ENCODE data around the gene LCOR.
"Not testable (repeated sequence)": the region's sequence is repeated elsewhere in the genome, so short reads cannot be mapped to it uniquely, and the experiment has no call there.

The LCOR gene

GRCh38 chr10:96840841-96841518 is 8.9 kb downstream of the LCOR start:
- peak; percentile 68 for DNase-seq

- DNase-seq = no peak
Observed at GRCh38 chr10:96842896-96843723, 11.0 kb downstream of the LCOR start.

GRCh38 chr10:96843823-96844222 is 11.7 kb downstream of the LCOR start:
- DNase-seq = no peak

GRCh38 chr10:96846395-96846794 is 14.3 kb downstream of the LCOR start:
- no peak for DNase-seq

GRCh38 chr10:96846926-96847325 is 14.8 kb downstream of the LCOR start:
- no peak for DNase-seq

GRCh38 chr10:96847356-96847755 is 15.3 kb downstream of the LCOR start:
- not testable (repeated sequence) for DNase-seq

- no peak for DNase-seq
Observed at GRCh38 chr10:96850113-96850512, 18.0 kb downstream of the LCOR start.

- no peak for DNase-seq
Observed at GRCh38 chr10:96850825-96851224, 18.7 kb downstream of the LCOR start.

- DNase-seq = no peak
Observed at GRCh38 chr10:96851281-96851680, 19.2 kb downstream of the LCOR start.

GRCh38 chr10:96856317-96856716 is 24.2 kb downstream of the LCOR start:
- DNase-seq = no peak

GRCh38 chr10:96857301-96858012 is 25.4 kb downstream of the LCOR start:
- no peak for DNase-seq

GRCh38 chr10:96858038-96858705 is 26.1 kb downstream of the LCOR start:
- DNase-seq = no peak

GRCh38 chr10:96858706-96859050 is 26.6 kb downstream of the LCOR start:
- no peak for DNase-seq

GRCh38 chr10:96860631-96861277 is 28.7 kb downstream of the LCOR start:
- DNase-seq = peak; percentile 0

GRCh38 chr10:96863922-96864543 is 31.9 kb downstream of the LCOR start:
- peak; percentile 13 for DNase-seq

GRCh38 chr10:96873086-96873485 is 41.0 kb downstream of the LCOR start:
- DNase-seq = no peak

GRCh38 chr10:96873756-96874467 is 41.8 kb downstream of the LCOR start:
- DNase-seq = no peak

GRCh38 chr10:96878057-96878456 is 46.0 kb downstream of the LCOR start:
- DNase-seq = peak; percentile 1

- DNase-seq = no peak
Observed at GRCh38 chr10:96880575-96880974, 48.5 kb downstream of the LCOR start.

- DNase-seq = no peak
Observed at GRCh38 chr10:96889415-96890171, 57.5 kb downstream of the LCOR start.

GRCh38 chr10:96890172-96890513 is 58.0 kb downstream of the LCOR start:
- peak; percentile 16 for DNase-seq
